Frontal cortex (tissue), 4 donors: Measurements from ENCODE around the gene ZNF341. TPM values are rescaled to one million over a fixed set of nuclear protein-coding genes. Genes with fewer than 3 reads are reported as not detected.

ENCODE experiments used
- DNase-seq, 2 donors: peaks; one replicate each; pipeline ENCODE4 v3.0.0; 2012; ENCODE audit warnings: low spot score in 2 of 2
- FAIRE-seq: peaks from 2 replicates; lab custom pipeline; 2012; peaks lifted over from hg19 to GRCh38; lab: Jason Lieb, UNC
- total RNA-seq: library from RNA; depleted of rRNA; stranded (reverse); fragments of >200 nt; gene quantifications from one replicate; pipeline ENCODE4 v1.2.3, GENCODE V29; 2014
- donor health status: control.
- donor health status: control.
- donor health status: control.

ZNF341 gene
- total RNA-seq, 1 donor from 2014 or later: 2.4 TPM

- no peak for FAIRE-seq
Measured at GRCh38 chr20:33761698-33762250, 30.0 kb downstream of the ZNF341 start.

GRCh38 chr20:33765099-33765498 lies 33.3 kb downstream of the ZNF341 start:
- no peak for FAIRE-seq
- DNase-seq: no peak

More at GRCh38 chr20:33761698-33762250, 30.0 kb downstream of the ZNF341 start:
- DNase-seq: no peak

- no peak for FAIRE-seq
- DNase-seq: no peak
Measured at GRCh38 chr20:33765592-33765991, 33.8 kb downstream of the ZNF341 start.

GRCh38 chr20:33766686-33767085 lies 34.9 kb downstream of the ZNF341 start:
- no peak for FAIRE-seq

GRCh38 chr20:33767777-33768138 lies 36.0 kb downstream of the ZNF341 start:
- DNase-seq: no peak
- FAIRE-seq: no peak

More at GRCh38 chr20:33766686-33767085, 34.9 kb downstream of the ZNF341 start:
- DNase-seq: no peak

- FAIRE-seq: no peak
- no peak for DNase-seq
Measured at GRCh38 chr20:33769043-33769442, 37.2 kb downstream of the ZNF341 start.

- FAIRE-seq: no peak
- no peak for DNase-seq
Measured at GRCh38 chr20:33770005-33770404, 38.2 kb downstream of the ZNF341 start.

GRCh38 chr20:33771938-33772337 lies 40.1 kb downstream of the ZNF341 start:
- DNase-seq (no peak), FAIRE-seq (no peak)

- FAIRE-seq (no peak), DNase-seq (no peak)
Measured at GRCh38 chr20:33772439-33772838, 40.6 kb downstream of the ZNF341 start.

GRCh38 chr20:33773412-33774089 lies 41.8 kb downstream of the ZNF341 start:
- no peak for DNase-seq
- no peak for FAIRE-seq

- DNase-seq: no peak
- no peak for FAIRE-seq
Measured at GRCh38 chr20:33777816-33778215, 46.0 kb downstream of the ZNF341 start.

- FAIRE-seq: no peak
- DNase-seq: no peak
Measured at GRCh38 chr20:33781133-33781532, 49.3 kb downstream of the ZNF341 start.

- DNase-seq: no peak
- no peak for FAIRE-seq
Measured at GRCh38 chr20:33781945-33782344, 50.1 kb downstream of the ZNF341 start.

- FAIRE-seq (no peak), DNase-seq (no peak)
Measured at GRCh38 chr20:33783256-33783655, 51.5 kb downstream of the ZNF341 start.

- FAIRE-seq (no peak), DNase-seq (no peak)
Measured at GRCh38 chr20:33783818-33784217, 52.0 kb downstream of the ZNF341 start.

GRCh38 chr20:33784225-33784624 lies 52.4 kb downstream of the ZNF341 start:
- FAIRE-seq (no peak), DNase-seq (no peak)

- no peak for DNase-seq
- FAIRE-seq: no peak
Measured at GRCh38 chr20:33785503-33785902, 53.7 kb downstream of the ZNF341 start.

GRCh38 chr20:33787253-33787891 lies 55.6 kb downstream of the ZNF341 start:
- FAIRE-seq: no peak

GRCh38 chr20:33788351-33789049 lies 56.7 kb downstream of the ZNF341 start:
- DNase-seq (no peak), FAIRE-seq (no peak)

More at GRCh38 chr20:33787253-33787891, 55.6 kb downstream of the ZNF341 start:
- DNase-seq: no peak

GRCh38 chr20:33789109-33789857 lies 57.5 kb downstream of the ZNF341 start:
- FAIRE-seq: no peak
- DNase-seq: no peak
